Mesenchymal stem cell (in vitro differentiated cells and primary cell): ENCODE results near the gene CLCN6.

Experiments used
- DNase-seq: peaks from one replicate; pipeline ENCODE4 v3.0.0-alpha.2; 2013
- H2AFZ ChIP-seq: one replicate; pipeline ENCODE4 v1.6.1; 2013; ENCODE audit warnings: low read depth, mild to moderate bottlenecking, control low read depth, inconsistent platforms, low read length, moderate library complexity
- H2AK5ac ChIP-seq: 2 replicates; pipeline ENCODE4 v1.6.1; 2013; ENCODE audit warnings: low read length, moderate library complexity, mild to moderate bottlenecking, inconsistent platforms; ENCODE audit not compliant: severe bottlenecking
- H2BK120ac ChIP-seq: one replicate; pipeline ENCODE4 v1.6.1; 2013; ENCODE audit warnings: low read depth, mild to moderate bottlenecking, inconsistent platforms, low read length, moderate library complexity
- H2BK12ac ChIP-seq, 2 experiments: one replicate each; pipeline ENCODE4 v1.6.1; 2013; ENCODE audit warnings: inconsistent platforms in 2 of 2, low read length in 2 of 2, mild to moderate bottlenecking in 2 of 2, moderate library complexity in 2 of 2, control low read depth in 1 of 2
- H2BK15ac ChIP-seq: one replicate; pipeline ENCODE4 v1.6.1; 2013; ENCODE audit warnings: mild to moderate bottlenecking, low read depth, inconsistent platforms; ENCODE audit not compliant: poor library complexity, severe bottlenecking
- H2BK5ac ChIP-seq: 2 replicates; pipeline ENCODE4 v1.6.1; 2013; ENCODE audit warnings: low read depth, mild to moderate bottlenecking, low read length, control low read depth, inconsistent platforms; ENCODE audit not compliant: poor library complexity, severe bottlenecking
- H3K14ac ChIP-seq, 2 experiments: one replicate each; pipeline ENCODE4 v1.6.1; 2013; ENCODE audit warnings: inconsistent platforms in 2 of 2, low read length in 2 of 2, control low read depth in 1 of 2, mild to moderate bottlenecking in 1 of 2, moderate library complexity in 1 of 2
- H3K18ac ChIP-seq, 2 experiments: one replicate each; pipeline ENCODE4 v1.6.1; 2013; ENCODE audit warnings: inconsistent platforms in 2 of 2, low read length in 2 of 2, control low read depth in 1 of 2, low read depth in 1 of 2, mild to moderate bottlenecking in 1 of 2
- H3K23ac ChIP-seq, 2 experiments: one replicate each; pipeline ENCODE4 v1.6.1; 2013; ENCODE audit warnings: inconsistent platforms in 2 of 2, low read length in 2 of 2, mild to moderate bottlenecking in 2 of 2, moderate library complexity in 2 of 2, control low read depth in 1 of 2
- H3K27ac ChIP-seq: 2 replicates; pipeline ENCODE4 v1.5.1; 2013; ENCODE audit warnings: mild to moderate bottlenecking, moderate library complexity, low read length, control low read depth, inconsistent platforms; ENCODE audit not compliant: poor library complexity, severe bottlenecking
- H3K27me3 ChIP-seq, 2 experiments: 2 replicates each; pipeline versions ENCODE4 v1.6.1 to v1.7.0; 2013; ENCODE audit warnings: low read length in 2 of 2, mild to moderate bottlenecking in 2 of 2, moderate library complexity in 2 of 2, control low read depth in 1 of 2, inconsistent platforms in 1 of 2; ENCODE audit not compliant: control insufficient read depth in 1 of 2, insufficient read depth in 1 of 2
- H3K36me3 ChIP-seq, 2 experiments: 2 replicates each; pipeline versions ENCODE4 v1.6.1 to v1.7.0; 2013; ENCODE audit warnings: low read length in 2 of 2, control low read depth in 1 of 2, inconsistent platforms in 1 of 2, low read depth in 1 of 2, mild to moderate bottlenecking in 1 of 2; ENCODE audit not compliant: insufficient read depth in 2 of 2, control insufficient read depth in 1 of 2
- H3K4ac ChIP-seq, 2 experiments: one replicate each; pipeline ENCODE4 v1.6.1; 2013; ENCODE audit warnings: inconsistent platforms in 2 of 2, low read length in 2 of 2, mild to moderate bottlenecking in 2 of 2, moderate library complexity in 2 of 2, control low read depth in 1 of 2, low read depth in 1 of 2
- H3K4me1 ChIP-seq: 2 replicates; pipeline ENCODE4 v1.6.1; 2013; ENCODE audit warnings: low read depth, low read length, control low read depth; ENCODE audit not compliant: control insufficient read depth, insufficient read depth
- H3K4me2 ChIP-seq: 2 replicates; pipeline ENCODE4 v1.6.1; 2013; ENCODE audit warnings: low read length, mild to moderate bottlenecking, inconsistent platforms; ENCODE audit not compliant: poor library complexity, severe bottlenecking
- H3K4me3 ChIP-seq, 2 experiments: 2 replicates each; pipeline versions ENCODE4 v1.5.1 to v1.7.0; 2013; ENCODE audit warnings: low read length in 2 of 2, mild to moderate bottlenecking in 2 of 2, control low read depth in 1 of 2, low read depth in 1 of 2; ENCODE audit not compliant: insufficient read depth in 1 of 2
- H3K79me1 ChIP-seq: replicated peaks from 2 replicates; pipeline ENCODE4 v1.6.1; 2013; ENCODE audit warnings: mild to moderate bottlenecking, control low read depth, low read length, inconsistent platforms; ENCODE audit not compliant: poor library complexity, severe bottlenecking
- H3K9ac ChIP-seq: 2 replicates; pipeline ENCODE4 v1.7.0; 2013; ENCODE audit warnings: mild to moderate bottlenecking, low read length, moderate library complexity
- H3K9me3 ChIP-seq: 2 replicates; pipeline ENCODE4 v1.7.0; 2013; ENCODE audit warnings: mild to moderate bottlenecking, low read length; ENCODE audit not compliant: control insufficient read depth
- H4K8ac ChIP-seq: one replicate; pipeline ENCODE4 v1.6.1; 2013; ENCODE audit warnings: inconsistent platforms, mild to moderate bottlenecking, low read length, moderate library complexity
- H4K91ac ChIP-seq: one replicate; pipeline ENCODE4 v1.6.1; 2013; ENCODE audit warnings: mild to moderate bottlenecking, low read length, inconsistent platforms
- WGBS: methylation state at CpG from one replicate; pipeline ENCODE4 v1.1.7; 2013; ENCODE audit warnings: mixed read lengths; 5-methylcytosine and 5-hydroxymethylcytosine counted together

The CLCN6 gene

DNA sequence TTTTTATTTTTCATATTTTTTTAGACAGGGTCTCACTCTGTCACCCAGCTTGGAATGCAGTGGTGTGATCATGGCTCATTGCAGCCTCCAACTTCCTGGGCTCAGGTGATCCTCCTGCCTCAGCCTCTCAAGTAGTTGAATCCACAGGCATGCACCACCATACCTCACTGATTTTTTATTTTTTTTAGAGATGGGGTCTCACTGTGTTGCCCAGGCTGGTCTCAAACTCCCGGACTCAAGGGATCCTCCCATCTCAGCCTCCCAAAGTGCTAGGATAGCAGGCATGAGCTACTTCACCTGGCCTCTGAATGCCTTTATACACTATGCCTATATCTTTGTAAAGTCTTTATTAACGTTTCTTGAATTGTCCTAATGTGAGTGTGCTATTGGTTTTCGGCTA is 63.1 kb downstream of the CLCN6 start:
- H3K4me1 ChIP-seq = no peaks in the 10 kb centered on the region
- no peak overlapping the region for H3K9ac ChIP-seq
- H3K79me1 ChIP-seq = no peaks in the 10 kb centered on the region
- H2BK120ac ChIP-seq = no peak overlapping the region
- H2BK15ac ChIP-seq = no peak overlapping the region
- peaks cover 46 to 76% of the 10 kb centered on the region in 2 experiments for H3K27me3 ChIP-seq
- no peaks in the 10 kb centered on the region for H3K36me3 ChIP-seq
- no peak for DNase-seq
- H4K91ac ChIP-seq = no peak overlapping the region
- no peak overlapping the region for H2AFZ ChIP-seq
- H2BK12ac ChIP-seq = no peak overlapping the region
- H3K14ac ChIP-seq = no peak overlapping the region
- 89% methylated on average over 3 of the region's 3 CpGs for WGBS
- no peak overlapping the region for H3K4ac ChIP-seq
- H2AK5ac ChIP-seq = no peak overlapping the region
- H3K4me2 ChIP-seq = no peak overlapping the region
- no peak overlapping the region for H3K23ac ChIP-seq
- H3K18ac ChIP-seq = no peak overlapping the region
- H3K9me3 ChIP-seq = no peaks in the 10 kb centered on the region
- H4K8ac ChIP-seq = no peak overlapping the region
- no peak overlapping the region for H2BK5ac ChIP-seq
- H3K4me3 ChIP-seq = no peak overlapping the region
- H3K27ac ChIP-seq = no peak overlapping the region

DNA sequence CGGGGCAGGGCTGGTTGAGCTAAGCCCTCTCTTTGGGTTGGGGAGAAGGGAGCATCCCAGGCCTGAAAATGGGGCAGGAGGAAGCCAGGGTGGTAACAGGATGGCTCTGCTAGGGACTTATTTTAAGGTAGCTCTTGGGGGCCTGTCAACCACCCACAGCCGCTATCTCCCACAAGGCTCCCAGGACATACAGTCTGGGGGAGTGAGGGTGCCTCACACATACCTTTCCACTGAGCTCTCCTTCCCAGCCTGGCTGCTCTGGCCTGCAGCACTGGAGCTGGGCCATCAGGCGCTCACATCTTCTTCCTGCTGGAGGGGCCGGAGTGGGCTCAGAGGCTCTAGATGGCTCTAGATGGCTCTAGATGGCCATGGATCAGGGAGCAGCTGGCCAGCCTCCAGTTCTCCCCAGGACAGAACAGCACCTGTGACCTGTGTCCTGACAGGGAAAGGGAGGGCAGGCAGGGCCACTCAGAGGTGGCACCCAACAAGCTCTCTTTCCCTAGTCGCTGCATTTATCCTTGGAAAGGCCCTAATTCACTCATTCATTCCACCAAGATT is 63.7 kb downstream of the CLCN6 start:
- Histone ChIP-seq H3K36me3 (no peaks in the 10 kb centered on the region), H4K91ac (no peak overlapping the region), H3K14ac (no peak overlapping the region), H3K4me1 (no peaks in the 10 kb centered on the region), H4K8ac (no peak overlapping the region), H3K4me3 (no peak overlapping the region), H3K79me1 (no peaks in the 10 kb centered on the region), H3K4me2 (no peak overlapping the region), H2BK12ac (no peak overlapping the region), H2AK5ac (no peak overlapping the region), H3K9ac (no peak overlapping the region), H2AFZ (no peak overlapping the region), H2BK5ac (no peak overlapping the region), H3K18ac (no peak overlapping the region), H3K23ac (no peak overlapping the region), H3K27me3 (peaks cover 45 to 77% of the 10 kb centered on the region in 2 experiments), H2BK120ac (no peak overlapping the region), H3K4ac (no peak overlapping the region), H2BK15ac (no peak overlapping the region), H3K9me3 (no peaks in the 10 kb centered on the region), H3K27ac (no peak overlapping the region)
- DNase-seq = no peak
- WGBS = 96% methylated on average over 4 of the region's 5 CpGs

DNA sequence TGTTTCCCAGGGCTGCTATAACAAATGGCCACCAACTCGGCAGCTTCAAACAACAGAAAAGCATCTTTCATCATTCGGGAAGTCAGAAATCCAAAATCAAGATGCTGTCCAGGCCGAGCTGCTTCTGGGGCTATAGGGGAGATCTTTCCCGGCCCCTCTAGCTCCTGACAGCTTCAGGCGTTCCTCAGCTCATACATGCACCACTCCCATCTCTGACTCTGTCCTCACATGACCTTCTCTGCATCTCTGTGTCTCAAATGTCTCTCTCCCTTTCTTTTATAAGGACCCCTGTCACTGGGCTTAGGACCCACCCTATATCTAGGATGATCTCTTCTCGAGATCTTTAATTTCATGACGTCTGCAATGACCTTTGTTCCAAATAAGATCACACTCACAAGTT is 66.6 kb downstream of the CLCN6 start:
- Histone ChIP-seq H2BK12ac (no peak overlapping the region), H4K91ac (no peak overlapping the region), H2BK15ac (no peak overlapping the region), H2AK5ac (no peak overlapping the region), H2BK5ac (no peak overlapping the region), H4K8ac (no peak overlapping the region), H3K4me2 (no peak overlapping the region), H3K14ac (no peak overlapping the region), H2BK120ac (no peak overlapping the region), H3K9me3 (no peaks in the 10 kb centered on the region), H3K27ac (no peak overlapping the region), H3K18ac (no peak overlapping the region), H3K23ac (no peak overlapping the region), H3K9ac (no peak overlapping the region), H3K79me1 (no peaks in the 10 kb centered on the region), H3K27me3 (peaks cover 42 to 82% of the 10 kb centered on the region in 2 experiments), H2AFZ (no peak overlapping the region), H3K4me3 (no peak overlapping the region), H3K36me3 (no peaks in the 10 kb centered on the region), H3K4ac (no peak overlapping the region), H3K4me1 (no peaks in the 10 kb centered on the region)
- DNase-seq = no peak
- WGBS = 73% methylated on average over 7 of the region's 7 CpGs

DNA sequence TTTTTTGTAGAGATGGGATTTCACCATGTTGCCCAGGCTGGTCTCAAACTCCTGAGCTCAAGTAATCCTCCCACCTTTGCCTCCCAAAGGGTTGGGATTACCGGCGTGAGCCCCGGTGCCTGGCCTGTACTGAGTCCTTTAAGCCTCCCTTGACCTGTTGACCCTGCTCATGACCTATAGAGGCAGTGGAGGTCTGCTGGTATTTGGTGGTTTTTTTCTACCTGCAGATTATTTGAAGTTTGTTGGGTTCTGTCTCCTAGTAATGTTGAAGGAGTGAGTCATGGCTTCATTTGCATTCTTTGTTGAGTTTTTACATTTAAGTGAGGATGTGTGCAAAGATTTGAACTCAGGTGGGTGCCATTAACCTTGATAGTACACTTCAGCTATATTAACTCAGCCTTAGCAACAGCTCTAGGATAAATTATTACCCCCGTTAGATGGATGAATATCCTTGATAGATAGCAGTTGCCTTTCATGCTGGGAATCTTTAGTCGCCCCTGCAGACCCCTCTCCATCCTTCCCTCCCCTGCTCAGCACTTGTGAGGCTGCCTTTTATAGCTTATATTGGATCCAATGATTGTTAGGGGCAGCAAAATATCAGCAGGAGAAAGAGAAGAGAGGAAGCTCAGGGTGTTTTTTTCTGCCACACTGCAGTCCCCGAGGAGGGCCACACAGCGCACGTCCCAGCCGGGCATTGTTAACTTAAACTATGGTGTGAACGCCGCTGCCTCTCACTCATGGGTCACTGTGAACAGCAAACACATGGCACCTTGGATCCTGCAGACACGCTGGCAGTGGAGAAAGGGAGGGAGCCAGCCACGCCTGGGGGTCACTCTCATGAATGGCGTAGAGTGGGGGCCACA is 67.6 kb downstream of the CLCN6 start:
- Histone ChIP-seq H4K91ac (no peak overlapping the region), H3K4me3 (no peak overlapping the region), H3K79me1 (no peaks in the 10 kb centered on the region), H2AFZ (no peak overlapping the region), H2BK12ac (no peak overlapping the region), H2BK5ac (no peak overlapping the region), H3K27me3 (peaks cover 51 to 88% of the 10 kb centered on the region in 2 experiments), H3K4me1 (no peaks in the 10 kb centered on the region), H2AK5ac (no peak overlapping the region), H2BK15ac (no peak overlapping the region), H2BK120ac (no peak overlapping the region), H3K14ac (no peak overlapping the region), H3K9me3 (no peaks in the 10 kb centered on the region), H3K9ac (no peak overlapping the region), H4K8ac (no peak overlapping the region), H3K4ac (no peak overlapping the region), H3K36me3 (no peaks in the 10 kb centered on the region), H3K27ac (no peak overlapping the region), H3K18ac (no peak overlapping the region), H3K4me2 (no peak overlapping the region), H3K23ac (no peak overlapping the region)
- DNase-seq = no peak
- WGBS = 87% methylated on average over 14 of the region's 14 CpGs
